GM10248 (cell line): ENCODE results near the gene HMGB4.
A peak's percentile ranks its signal among the peaks of the same experiment; 100 is the strongest.

Experiments used
- CTCF ChIA-PET: fragments of 300-600 bp; sonication (Branson Sonifier 250); formaldehyde crosslinking; extraction: SDS; loops from one replicate; lab custom pipeline; 2021; ENCODE audit warnings: antibody characterized with exemption; lab: Yijun Ruan, JAX
- POLR2A ChIA-PET: fragments of 350-650 bp; sonication (Branson Sonifier 250); formaldehyde crosslinking; extraction: SDS; loops from one replicate; lab custom pipeline; 2020; ENCODE audit warnings: antibody characterized with exemption; lab: Yijun Ruan, JAX
- DNase-seq: peaks from one replicate; pipeline ENCODE4 v3.0.0; 2012; ENCODE audit errors: extremely low spot score
- CTCF ChIP-seq: IDR thresholded peaks from 2 replicates; pipeline ENCODE4 v1.5.1; 2012; ENCODE audit warnings: mild to moderate bottlenecking, low read depth; ENCODE audit errors: extremely low read depth, missing control alignments, control extremely low read depth

Gene HMGB4

GRCh38 chr1:33897092-33897725, 33.3 kb downstream of the HMGB4 start:
- TF ChIP-seq CTCF = no peak
- CTCF ChIA-PET = interaction anchor here (0.9 to 1.2 kb wide), 2 partner anchors 13 to 19 kb away, joined by 3 to 4 read pairs; no protein-coding TSS in a partner anchor
- DNase-seq = no peak
- POLR2A ChIA-PET = no interaction called here

DNA sequence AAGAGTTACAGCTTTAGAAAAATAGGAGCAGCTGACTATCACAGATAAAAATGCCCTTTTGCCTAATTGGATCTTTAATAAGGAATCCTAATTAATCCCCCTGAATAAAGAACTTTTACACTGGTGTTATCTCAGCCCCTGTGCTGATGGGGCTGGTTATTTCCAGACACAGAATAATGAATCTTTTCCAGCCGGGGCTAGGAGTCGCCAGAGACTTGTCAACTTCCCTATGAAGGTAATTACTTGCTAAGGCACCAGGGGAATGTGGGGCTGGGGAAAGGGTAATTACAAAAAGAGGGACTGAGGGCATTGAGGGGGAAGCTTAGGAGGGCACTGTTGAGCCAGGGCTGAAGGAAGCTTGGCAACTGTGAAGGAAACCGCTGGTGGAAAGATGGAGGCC, 34.5 kb downstream of the HMGB4 start:
- DNase-seq = no peak
- no peak for TF ChIP-seq CTCF
- ChIA-PET POLR2A (no interaction called here), CTCF (interaction anchor here (0.9 kb wide), 1 partner anchor 16 kb away, joined by 3 read pairs; no protein-coding TSS in a partner anchor)

DNA sequence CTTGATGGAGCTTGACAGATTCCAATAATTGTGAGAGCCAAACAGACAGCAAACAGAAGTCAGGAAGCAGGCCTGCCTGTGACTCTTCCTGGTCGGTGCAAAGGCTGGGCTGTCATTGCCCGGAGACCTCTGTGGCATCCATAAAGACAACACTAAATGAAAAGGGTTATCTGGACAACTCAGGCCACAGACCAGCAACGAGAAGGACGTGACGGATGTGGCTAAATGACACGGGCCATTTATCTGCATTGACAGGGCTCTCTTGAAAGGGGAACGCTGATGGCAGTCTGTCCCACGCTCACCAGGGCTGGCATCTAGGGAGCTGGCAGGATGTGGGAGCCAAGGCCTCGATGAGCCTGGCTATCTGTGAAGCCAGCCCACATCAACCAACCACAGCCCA, 35.0 kb downstream of the HMGB4 start:
- ChIA-PET CTCF (interaction anchor here (0.9 kb wide), 1 partner anchor 16 kb away, joined by 3 read pairs; no protein-coding TSS in a partner anchor), POLR2A (no interaction called here)
- TF ChIP-seq CTCF = no peak
- no peak for DNase-seq

- CTCF ChIA-PET = no interaction called here
- no peak for TF ChIP-seq CTCF
- DNase-seq = no peak
- POLR2A ChIA-PET = no interaction called here
Measured at GRCh38 chr1:33899746-33900145, 35.9 kb downstream of the HMGB4 start.

GRCh38 chr1:33902486-33903209, 38.8 kb downstream of the HMGB4 start:
- no peak for TF ChIP-seq CTCF
- POLR2A ChIA-PET = no interaction called here
- CTCF ChIA-PET = interaction anchor here (1.3 kb wide), 1 partner anchor 26 kb away, joined by 3 read pairs; no protein-coding TSS in a partner anchor
- DNase-seq = peak; percentile 40

- ChIA-PET POLR2A (no interaction called here), CTCF (interaction anchor here (1.3 kb wide), 1 partner anchor 26 kb away, joined by 3 read pairs; no protein-coding TSS in a partner anchor)
- DNase-seq = peak; percentile 28
- no peak for TF ChIP-seq CTCF
Measured at GRCh38 chr1:33903210-33903589, 39.3 kb downstream of the HMGB4 start.
